Stimulated activated CD4-positive, alpha-beta T cell treated with anti-CD3 and anti-CD28 coated beads, Interleukin-2, amount 100 ng/mL, for 48 hours (primary cell): ENCODE data around the gene CEACAM5.
"Not testable (repeated sequence)": the region's sequence is repeated elsewhere in the genome, so short reads cannot be mapped to it uniquely, and the experiment has no call there.

ENCODE experiments used
- DNase-seq, 2 donors: peaks; one replicate each; pipeline ENCODE4 v3.0.0-alpha.2; 2020

CEACAM5 gene

DNA sequence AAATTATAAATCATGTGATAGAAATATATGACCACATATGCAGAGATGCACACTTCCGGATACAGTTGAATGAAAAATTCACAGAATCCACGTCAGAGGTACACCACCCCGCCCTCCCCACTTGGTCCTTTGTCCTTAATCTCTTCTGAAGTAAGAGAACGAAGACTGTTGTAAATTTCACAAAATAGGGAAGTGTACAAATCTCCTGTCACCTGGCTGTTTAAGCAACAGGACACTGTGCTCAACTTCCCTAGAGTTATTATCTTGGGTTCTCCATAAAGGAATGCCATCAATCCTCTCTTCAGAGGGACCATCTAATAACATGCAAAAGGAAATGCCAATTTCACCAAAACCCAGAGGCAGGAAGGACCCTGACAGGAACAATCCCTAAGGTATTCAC lies 36.4 kb downstream of the CEACAM5 start:
- DNase-seq = no peak

DNA sequence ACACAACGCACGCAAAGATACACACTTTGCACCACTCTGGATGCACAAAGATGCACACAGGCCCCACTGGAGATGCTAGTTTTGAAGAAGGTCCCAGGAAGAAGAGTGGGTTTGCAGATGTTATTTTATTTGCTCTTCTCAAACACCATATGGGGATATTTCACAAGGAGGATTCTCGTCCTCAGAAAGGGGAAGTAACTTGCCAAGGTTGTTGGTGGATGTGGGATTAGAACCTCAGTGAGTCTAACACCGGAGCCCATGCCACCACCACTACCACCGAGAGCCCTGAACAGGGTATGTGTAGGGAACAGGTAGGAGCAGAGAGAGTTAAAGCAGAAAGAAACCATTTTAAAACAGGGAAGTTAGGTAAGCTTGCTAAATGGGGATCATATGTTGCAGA lies 37.3 kb downstream of the CEACAM5 start:
- DNase-seq = no peak

DNA sequence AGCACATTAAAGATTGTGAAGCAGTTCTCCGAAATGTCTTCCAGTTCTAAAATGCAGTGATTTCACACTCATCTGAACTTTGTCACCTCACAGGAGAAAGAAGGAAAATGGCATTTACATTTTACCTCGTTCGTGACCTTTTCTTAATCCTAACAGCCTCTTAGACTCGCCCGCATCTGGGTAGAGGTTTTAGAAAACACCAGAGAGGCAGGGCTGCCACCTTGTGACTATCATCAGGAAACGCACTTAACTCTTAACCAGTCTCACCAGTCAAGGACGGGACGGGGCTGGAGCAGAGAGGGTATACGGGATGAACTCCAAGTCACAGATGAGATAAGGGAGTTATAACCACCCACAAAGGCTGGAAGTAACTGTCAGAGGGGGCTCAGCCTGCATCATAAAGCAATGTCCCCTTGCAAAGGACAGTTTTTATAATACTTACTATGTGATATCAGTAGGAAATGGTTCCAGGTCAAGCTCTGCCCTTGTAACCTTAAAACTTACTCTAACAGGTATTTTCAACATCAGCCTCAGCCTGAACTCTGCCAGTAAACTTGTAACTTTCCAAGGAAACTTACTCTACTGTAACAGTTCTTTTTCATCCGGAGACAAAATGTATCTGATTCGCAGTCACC lies 38.3 kb downstream of the CEACAM5 start:
- DNase-seq = peak; percentile 44 to 46

DNA sequence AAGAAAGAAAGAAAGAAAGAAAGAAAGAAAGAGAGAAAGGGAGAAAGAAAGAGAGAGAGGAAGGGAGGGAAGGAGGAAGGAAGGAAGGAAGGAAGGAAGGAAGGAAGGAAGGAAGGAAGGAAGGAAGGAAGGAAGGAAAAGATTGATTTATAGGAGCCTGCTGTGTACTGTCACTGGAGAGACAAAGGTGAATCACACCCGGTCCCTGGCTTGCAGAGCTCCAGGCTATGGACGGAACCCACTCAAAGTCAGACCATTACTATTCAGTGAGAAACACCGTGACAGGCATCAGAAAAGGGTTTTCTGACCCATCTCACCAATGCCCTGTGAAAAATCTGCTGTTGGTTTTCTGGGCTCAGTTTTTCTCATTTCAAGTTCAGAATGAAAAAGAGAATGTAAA lies 39.6 kb downstream of the CEACAM5 start:
- no peak for DNase-seq

- not testable (repeated sequence) for DNase-seq
Measured at GRCh38 chr19:41750248-41751134, 42.1 kb downstream of the CEACAM5 start.

DNA sequence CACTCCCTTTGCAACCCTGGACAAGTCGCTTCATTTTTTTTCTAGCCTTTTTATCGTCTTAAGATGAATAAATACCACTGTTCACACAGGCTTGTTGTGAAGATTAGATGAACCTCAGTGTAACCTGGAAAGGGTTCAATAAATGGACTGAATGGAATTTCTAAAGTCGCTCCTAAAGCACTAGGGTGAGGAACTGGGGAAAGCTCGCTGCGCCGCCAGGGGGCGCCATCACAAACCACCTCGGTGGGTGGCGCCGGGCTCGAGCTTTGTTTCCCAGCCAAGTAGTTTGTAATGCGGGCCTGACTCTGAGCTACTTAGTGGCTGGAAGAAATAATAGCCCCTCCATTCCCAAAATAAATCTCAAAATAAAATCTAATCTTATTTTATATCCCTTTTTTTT lies 44.7 kb downstream of the CEACAM5 start:
- DNase-seq = peak; percentile 81 to 83

DNA sequence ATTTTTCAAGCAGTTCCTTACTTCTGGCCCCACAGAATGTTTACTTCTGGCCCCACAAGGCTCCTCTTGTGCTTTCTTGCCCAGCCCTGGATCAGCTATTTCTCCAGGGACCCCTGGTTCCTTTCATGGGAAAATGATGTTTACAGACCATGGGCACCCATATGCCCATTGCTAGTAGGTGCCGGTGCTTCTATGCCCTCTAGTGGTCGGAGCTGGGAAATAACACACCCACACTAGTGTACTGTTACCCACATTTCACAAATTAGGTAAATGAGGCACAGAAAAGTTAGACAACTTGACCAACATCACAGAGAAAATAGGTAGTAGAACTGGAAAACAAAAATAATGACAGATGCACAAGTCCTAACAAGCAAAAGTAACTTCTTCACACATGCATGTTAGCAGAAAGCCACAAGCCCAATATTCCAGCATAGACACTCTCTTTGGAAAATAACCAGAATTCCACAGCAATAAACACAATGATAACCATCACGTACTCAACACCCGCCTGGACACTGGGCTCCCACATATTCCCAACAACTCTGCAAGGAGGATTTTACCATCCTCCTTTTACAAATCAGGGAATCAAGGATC lies 45.6 kb downstream of the CEACAM5 start:
- peak; percentile 63 to 74 for DNase-seq

GRCh38 chr19:41755328-41755913 lies 47.0 kb downstream of the CEACAM5 start, which contains the start of gene CEACAM6:
TSS of gene CEACAM6 (plus strand) at chr19:41755530. CDS start at chr19:41755639, 109 bp downstream.
- no peak for DNase-seq

- DNase-seq = no peak
Measured at GRCh38 chr19:41758846-41759245, 50.4 kb downstream of the CEACAM5 start.

DNA sequence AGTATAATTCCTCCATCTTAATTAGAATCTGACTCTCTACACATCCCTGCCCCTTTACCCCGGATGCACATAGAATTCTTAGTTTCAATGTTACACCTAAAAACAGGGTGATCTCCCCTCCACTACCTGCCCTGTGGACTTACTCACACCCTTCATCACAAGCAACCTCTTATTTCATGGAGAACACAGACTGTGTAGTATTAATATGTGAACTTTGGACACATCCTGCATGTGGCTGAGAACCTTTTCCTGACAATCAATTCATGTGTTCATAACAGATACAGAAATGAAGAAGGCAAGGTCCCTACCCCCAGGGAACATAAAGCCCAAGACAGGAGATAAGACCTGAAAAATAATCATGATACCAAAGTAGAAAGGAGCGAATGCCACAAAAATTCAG lies 58.7 kb downstream of the CEACAM5 start:
- DNase-seq = no peak

GRCh38 chr19:41768105-41768504 lies 59.7 kb downstream of the CEACAM5 start:
- not testable (repeated sequence) for DNase-seq

GRCh38 chr19:41769608-41770007 lies 61.2 kb downstream of the CEACAM5 start:
- DNase-seq = no peak

- no peak for DNase-seq
Measured at GRCh38 chr19:41771410-41771809, 63.0 kb downstream of the CEACAM5 start.

DNA sequence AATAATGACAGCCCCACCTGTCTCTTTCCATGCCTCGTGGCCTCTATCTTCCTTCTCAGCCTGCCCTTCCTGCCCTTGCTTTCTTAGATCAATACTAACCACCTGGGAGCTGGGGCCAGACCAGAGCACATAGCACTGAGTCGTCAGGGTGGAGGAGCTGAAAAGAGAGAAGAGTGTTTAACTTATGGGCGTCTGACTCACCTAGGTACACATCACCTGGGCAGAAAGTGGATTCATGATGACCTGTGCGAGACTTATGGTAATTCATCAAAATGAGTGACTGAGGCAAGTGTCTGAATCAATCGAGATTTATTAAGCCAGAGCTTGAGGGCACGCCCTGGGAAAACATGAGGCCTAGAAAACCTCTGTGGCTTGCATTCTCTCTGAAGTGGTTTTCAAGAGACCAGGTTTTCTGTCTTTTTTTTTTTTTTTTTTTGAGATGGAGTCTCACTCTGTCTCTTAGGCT lies 66.1 kb downstream of the CEACAM5 start:
- peak; percentile 30 to 41 for DNase-seq

- no peak for DNase-seq
Measured at GRCh38 chr19:41776700-41777099, 68.3 kb downstream of the CEACAM5 start.
